Fibroblast of pulmonary artery (primary cell): ENCODE measurements around the gene DOCK4.

Experiments used
- DNase-seq: peaks from one replicate; pipeline ENCODE4 v3.0.0-alpha.2; 2010; ENCODE audit warnings: low read depth
- H3K4me3 ChIP-seq: replicated peaks from 2 replicates; pipeline ENCODE4 v1.5.1; 2011; ENCODE audit warnings: low read depth, mild to moderate bottlenecking, control low read depth, low read length, moderate library complexity
- CTCF ChIP-seq: IDR thresholded peaks from 2 replicates; pipeline ENCODE4 v1.5.1; 2011; ENCODE audit warnings: mild to moderate bottlenecking, control low read depth, low read length, inconsistent platforms; ENCODE audit errors: missing control alignments

DOCK4 gene

GRCh38 chr7:111770116-111770515 lies 436.1 kb downstream of the DOCK4 start:
- DNase-seq = no peak
- H3K4me3 ChIP-seq = no peak overlapping the region
- TF ChIP-seq CTCF = no peak

DNA sequence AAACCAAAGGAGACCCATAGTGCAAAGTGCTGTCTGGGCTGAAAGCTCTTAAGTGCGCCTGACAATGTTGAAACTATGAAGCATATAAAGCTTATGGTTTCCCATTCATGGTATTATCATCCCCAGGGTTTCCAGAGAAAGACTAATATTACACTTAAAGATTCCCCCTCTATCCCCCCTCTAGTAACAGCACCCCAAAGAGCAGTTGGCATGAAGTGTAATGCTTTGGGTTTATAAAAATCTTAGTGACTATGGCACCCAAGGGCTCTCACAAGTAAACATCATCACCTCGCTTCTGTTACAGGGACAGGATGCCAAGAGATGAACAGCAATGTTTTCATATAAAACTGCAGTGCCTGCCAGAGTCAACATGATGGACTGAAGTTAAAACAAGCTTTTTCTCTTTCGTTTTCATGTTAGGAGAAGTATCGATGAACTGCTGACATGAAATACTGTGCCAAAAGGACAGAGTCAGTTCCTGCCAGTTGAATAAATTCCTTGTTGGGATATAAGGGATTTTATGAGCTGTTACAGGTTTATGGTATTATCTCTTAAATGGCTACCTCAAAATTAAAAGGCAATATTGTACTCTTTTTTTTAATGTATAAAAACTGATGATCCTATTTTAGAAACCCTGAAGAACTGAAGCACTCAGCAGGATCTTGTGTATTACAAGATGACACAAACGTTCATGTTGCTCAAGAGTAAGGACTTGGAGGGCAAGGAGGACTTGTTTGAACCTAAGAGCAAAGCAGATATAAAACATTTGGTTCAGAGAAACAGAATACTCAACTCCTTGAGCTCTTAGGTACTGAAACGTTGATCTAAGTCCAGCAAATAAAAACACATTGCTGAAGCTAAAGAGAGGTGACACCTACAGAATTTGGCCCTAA lies 440.2 kb downstream of the DOCK4 start:
- TF ChIP-seq CTCF = no peak
- no peak for DNase-seq
- H3K4me3 ChIP-seq = no peak overlapping the region

DNA sequence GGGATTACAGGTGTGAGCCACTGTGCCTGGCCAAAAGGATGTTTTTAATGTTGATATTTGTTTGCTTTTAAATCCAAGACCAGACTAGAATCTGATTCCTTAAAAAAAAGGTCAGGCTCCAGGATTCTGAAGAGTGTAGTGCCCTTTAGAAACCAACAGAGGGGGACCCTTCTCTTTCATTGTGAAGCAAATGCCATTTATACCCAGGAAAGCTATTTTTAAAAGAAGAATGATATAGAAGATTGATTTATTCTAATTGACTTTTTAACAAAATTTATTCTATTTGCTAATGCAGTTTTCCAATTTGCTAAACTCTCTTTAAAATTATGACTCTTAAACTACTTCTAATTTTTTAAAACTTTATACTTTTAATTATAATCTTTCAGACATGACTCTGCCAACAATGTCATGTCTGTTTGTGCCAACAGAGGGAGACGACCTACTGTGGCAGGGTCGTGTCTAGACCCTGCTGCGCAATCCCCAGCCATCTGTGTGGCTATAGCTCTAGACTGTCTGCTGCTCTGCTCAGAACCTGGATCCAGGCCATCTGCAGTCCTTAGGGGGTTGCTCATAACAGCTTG lies 442.9 kb downstream of the DOCK4 start:
- no peak overlapping the region for H3K4me3 ChIP-seq
- TF ChIP-seq CTCF = peak; percentile 68
- DNase-seq = peak; percentile 81

DNA sequence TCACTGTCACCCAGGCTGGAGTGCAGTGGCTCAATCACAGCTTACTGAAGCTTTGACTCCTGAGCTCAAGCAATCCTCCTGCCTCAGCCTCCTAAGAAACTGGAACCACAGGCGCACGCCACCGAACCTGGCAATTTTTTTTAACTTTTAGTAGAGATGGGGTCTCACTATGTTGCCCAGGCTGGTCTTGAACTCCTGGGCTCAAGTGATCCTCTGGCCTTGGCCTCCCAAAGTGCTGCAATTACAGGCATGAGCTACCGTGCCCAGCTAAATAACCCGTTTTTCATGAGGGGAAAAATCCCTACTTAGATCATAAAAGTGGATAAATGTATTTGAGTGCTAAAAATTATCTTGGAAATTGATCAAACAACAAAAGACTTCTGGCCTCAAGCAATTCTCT lies 443.4 kb downstream of the DOCK4 start:
- DNase-seq = no peak
- no peak for TF ChIP-seq CTCF
- H3K4me3 ChIP-seq = no peak overlapping the region

DNA sequence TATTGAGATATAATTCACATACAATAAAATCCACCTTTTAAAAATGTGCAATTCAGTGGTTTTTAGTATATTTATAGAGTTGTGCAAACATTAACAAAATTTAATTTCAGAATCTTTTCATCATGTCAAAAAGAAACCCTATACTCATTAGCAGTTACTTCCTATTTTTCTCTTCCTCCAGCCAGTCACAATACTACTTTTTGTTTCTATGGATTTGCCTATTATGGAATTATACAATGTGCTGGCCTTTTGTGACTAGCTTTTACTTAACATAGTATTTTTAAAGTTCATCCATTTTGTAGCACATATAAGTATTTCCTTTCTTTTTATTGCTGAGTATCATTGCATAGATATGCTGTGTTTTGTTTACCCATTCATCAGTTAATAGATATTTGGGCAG lies 444.0 kb downstream of the DOCK4 start:
- H3K4me3 ChIP-seq = no peak overlapping the region
- no peak for TF ChIP-seq CTCF
- no peak for DNase-seq

DNA sequence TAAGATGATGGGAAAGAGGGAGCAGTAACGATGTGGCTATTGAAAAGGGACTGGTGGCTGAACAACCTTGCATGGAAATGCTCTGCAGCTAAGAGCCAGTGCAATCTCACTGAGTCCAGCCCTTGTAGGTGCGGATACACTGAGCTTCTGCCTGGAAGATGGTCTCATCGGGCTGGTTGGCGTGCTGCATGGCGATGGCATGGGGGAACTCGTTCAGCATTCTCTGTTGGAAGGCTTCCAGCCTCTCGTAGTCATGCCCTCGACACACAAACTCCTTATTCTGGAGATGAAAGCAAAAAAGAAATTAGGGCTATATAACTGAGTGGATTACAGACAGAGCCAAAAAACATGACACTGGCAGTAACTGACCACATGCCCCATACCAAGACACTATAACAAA lies 446.2 kb downstream of the DOCK4 start:
- no peak for TF ChIP-seq CTCF
- H3K4me3 ChIP-seq = no peak overlapping the region
- no peak for DNase-seq

GRCh38 chr7:111758332-111758731 lies 447.9 kb downstream of the DOCK4 start:
- no peak overlapping the region for H3K4me3 ChIP-seq
- TF ChIP-seq CTCF = no peak
- DNase-seq = no peak
